GM13976 (cell line): ENCODE measurements around the gene ZNF160.

Source experiments
- DNase-seq: peaks from one replicate; pipeline ENCODE4 v3.0.0; 2012; ENCODE audit warnings: low spot score
- in situ Hi-C: fragments of 300-500 bp; cut with MboI; formaldehyde crosslinking; loops from one replicate; pipeline ENCODE4 v1.12.0; 2022; ENCODE audit warnings: low sequenced_read_pairs, mixed read lengths, inconsistent platforms; ENCODE audit not compliant: unreplicated experiment
- TF ChIP-seq, protein P1 (sequence below): IDR thresholded peaks from 2 replicates; pipeline ENCODE4 v1.5.1; 2012; ENCODE audit warnings: borderline replicate concordance, mild to moderate bottlenecking; ENCODE audit not compliant: insufficient read depth; ENCODE audit errors: extremely low read depth, missing control alignments, control extremely low read depth

Gene ZNF160

DNA sequence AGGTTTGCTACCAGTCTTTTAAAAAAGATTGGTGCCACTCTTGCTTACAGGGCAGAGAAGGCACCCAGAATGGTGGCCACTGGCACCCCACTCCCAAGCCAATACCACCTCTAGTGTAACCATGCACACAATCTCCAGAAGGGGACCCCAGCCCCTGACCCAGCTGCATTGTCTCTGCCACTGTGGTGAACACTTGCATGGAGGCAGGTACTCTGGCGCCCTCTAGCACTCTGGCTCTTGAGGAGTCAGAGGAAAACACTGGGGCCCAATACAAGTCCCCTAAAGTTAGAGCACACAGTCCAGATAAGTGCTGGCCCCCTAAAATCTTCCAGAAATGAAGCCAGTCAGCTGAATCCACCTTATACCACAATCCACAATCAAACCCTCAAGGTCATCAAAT is 83.5 kb downstream of the ZNF160 start:
- DNase-seq: no peak
- in situ Hi-C loops: no loop called here
- TF ChIP-seq, protein P1, sequence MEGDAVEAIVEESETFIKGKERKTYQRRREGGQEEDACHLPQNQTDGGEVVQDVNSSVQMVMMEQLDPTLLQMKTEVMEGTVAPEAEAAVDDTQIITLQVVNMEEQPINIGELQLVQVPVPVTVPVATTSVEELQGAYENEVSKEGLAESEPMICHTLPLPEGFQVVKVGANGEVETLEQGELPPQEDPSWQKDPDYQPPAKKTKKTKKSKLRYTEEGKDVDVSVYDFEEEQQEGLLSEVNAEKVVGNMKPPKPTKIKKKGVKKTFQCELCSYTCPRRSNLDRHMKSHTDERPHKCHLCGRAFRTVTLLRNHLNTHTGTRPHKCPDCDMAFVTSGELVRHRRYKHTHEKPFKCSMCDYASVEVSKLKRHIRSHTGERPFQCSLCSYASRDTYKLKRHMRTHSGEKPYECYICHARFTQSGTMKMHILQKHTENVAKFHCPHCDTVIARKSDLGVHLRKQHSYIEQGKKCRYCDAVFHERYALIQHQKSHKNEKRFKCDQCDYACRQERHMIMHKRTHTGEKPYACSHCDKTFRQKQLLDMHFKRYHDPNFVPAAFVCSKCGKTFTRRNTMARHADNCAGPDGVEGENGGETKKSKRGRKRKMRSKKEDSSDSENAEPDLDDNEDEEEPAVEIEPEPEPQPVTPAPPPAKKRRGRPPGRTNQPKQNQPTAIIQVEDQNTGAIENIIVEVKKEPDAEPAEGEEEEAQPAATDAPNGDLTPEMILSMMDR: no peak
